GM10266 (cell line): ENCODE data around the gene TGFA.

Experiments used
- DNase-seq: peaks from one replicate; pipeline ENCODE4 v3.0.0; 2012; ENCODE audit errors: extremely low spot score
- TF ChIP-seq, protein P1 (sequence below): IDR thresholded peaks from 2 replicates; pipeline ENCODE4 v1.5.1; 2012; ENCODE audit warnings: mild to moderate bottlenecking, low read depth; ENCODE audit not compliant: control insufficient read depth, insufficient read depth; ENCODE audit errors: missing control alignments

TGFA gene

GRCh38 chr2:70420740-70421139 is 132.9 kb downstream of the TGFA start:
- TF ChIP-seq, protein P1, sequence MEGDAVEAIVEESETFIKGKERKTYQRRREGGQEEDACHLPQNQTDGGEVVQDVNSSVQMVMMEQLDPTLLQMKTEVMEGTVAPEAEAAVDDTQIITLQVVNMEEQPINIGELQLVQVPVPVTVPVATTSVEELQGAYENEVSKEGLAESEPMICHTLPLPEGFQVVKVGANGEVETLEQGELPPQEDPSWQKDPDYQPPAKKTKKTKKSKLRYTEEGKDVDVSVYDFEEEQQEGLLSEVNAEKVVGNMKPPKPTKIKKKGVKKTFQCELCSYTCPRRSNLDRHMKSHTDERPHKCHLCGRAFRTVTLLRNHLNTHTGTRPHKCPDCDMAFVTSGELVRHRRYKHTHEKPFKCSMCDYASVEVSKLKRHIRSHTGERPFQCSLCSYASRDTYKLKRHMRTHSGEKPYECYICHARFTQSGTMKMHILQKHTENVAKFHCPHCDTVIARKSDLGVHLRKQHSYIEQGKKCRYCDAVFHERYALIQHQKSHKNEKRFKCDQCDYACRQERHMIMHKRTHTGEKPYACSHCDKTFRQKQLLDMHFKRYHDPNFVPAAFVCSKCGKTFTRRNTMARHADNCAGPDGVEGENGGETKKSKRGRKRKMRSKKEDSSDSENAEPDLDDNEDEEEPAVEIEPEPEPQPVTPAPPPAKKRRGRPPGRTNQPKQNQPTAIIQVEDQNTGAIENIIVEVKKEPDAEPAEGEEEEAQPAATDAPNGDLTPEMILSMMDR, result no peak
- no peak for DNase-seq

DNA sequence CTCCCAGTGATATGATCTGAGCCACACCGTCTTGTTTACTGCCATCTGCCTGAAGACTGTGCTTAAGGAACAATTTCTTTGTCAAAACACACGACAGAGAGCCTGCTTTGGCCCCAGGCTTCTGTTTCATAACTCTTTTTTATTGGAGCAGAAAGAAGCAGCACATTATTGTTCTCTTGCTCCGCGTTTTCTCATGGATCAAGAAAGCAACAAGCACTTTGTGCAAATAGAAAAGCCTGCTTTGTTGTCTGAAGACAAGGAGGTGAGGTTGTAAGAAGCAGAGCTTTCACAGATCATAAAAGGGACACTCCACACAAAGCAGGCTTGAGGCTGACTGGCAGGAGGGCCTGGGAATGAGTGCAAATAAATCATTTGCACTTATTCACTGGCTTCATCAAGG is 133.5 kb downstream of the TGFA start:
- TF ChIP-seq, protein P1, result no peak
- no peak for DNase-seq

DNA sequence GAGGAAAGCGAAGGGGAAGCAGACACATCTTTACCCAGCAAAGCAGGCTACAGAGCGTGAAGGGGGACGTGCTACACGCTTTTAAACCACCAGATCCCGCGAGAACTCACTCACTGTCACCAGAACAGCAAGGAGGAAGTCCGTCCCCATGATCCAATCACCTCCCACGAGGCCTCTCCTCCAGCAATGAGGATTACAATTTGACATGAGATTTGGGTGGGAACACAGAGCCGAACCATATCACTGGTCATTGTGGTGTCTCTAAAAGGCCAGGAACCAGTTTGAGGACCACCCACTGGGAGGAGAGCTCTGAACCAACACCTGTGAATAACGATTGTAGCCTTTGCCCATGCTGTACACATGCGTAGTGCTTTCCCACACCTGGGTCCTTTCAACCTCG is 135.1 kb downstream of the TGFA start:
- TF ChIP-seq, protein P1, result no peak
- no peak for DNase-seq

- DNase-seq, result no peak
- TF ChIP-seq, protein P1, result no peak
Measured at GRCh38 chr2:70417011-70417410, 136.6 kb downstream of the TGFA start.

DNA sequence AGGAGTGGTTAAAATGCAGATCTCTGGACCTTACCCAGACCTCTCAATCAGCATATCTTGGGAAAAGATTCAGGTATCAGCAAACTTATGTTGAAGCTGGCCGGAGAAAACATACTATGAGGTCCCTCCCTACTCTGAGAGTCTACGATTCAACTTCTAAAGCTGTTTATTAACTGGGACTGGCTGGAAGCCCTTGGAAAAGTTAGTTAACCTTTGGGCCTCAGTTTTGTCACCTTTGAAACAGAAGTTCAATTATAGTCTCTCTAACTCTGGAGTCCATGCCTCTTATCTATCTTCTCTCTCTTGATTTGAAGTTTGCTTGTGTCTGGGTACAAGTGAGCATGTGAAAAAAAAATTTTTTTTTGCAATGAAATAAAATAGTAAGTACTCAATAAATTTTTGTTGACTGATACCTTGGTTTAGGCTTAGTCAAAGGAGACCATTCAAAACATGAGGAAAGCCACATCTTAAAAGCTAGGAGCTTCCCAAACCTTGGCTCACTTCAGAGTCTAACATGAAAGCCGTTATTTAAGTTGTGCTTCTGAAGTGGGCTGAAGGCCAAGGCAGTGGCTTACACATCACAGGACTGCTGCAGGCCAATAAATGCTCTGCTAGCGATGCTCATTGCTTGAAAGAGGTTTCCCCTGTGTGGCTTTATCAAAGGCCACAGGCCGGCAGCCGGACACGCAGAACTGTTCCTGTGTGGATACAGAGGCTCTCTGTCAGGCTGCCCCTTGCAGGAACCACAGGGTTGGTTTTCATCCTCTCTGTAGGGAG is 141.1 kb downstream of the TGFA start:
- no peak for DNase-seq
- TF ChIP-seq, protein P1, result no peak

GRCh38 chr2:70411483-70412125 is 142.0 kb downstream of the TGFA start:
- TF ChIP-seq, protein P1, result no peak
- no peak for DNase-seq
